IMR-90 (cell line): Measurements from ENCODE around the gene SLC35F3. TPM values are rescaled to one million over a fixed set of nuclear protein-coding genes. Genes with fewer than 3 reads are reported as not detected.

Experiments
- ATAC-seq: fragments of 200-7000 bp; cut with Tn5 transposase; 2 replicates; pipeline ENCODE4 v1.9.1; 2020; ENCODE audit warnings: low read depth, mild to moderate bottlenecking, moderate library complexity
- BruUV-seq: library from RNA; stranded (reverse); fragments of 400-500 nt; replicated peaks from 2 replicates; lab custom pipeline; 2021; lab: Mats Ljungman, UMichigan
- CTCF ChIA-PET: fragments of 300-600 bp; formaldehyde crosslinking; extraction: SDS; loops from one replicate; lab custom pipeline; 2021; ENCODE audit warnings: antibody characterized with exemption; lab: Yijun Ruan, JAX
- POLR2A ChIA-PET: fragments of 300-600 bp; sonication (Branson Sonifier 250); formaldehyde crosslinking; loops from one replicate; lab custom pipeline; 2022; ENCODE audit warnings: antibody characterized with exemption; ENCODE audit not compliant: unreplicated experiment; lab: Charles Lee
- DNase-seq: peaks from one replicate; pipeline ENCODE4 v3.0.0; 2013
- H2AFZ ChIP-seq: replicated peaks from 2 replicates; pipeline ENCODE3; 2013; ENCODE audit warnings: low read length, mild to moderate bottlenecking; ENCODE audit not compliant: poor library complexity
- H2AK5ac ChIP-seq: 2 replicates; pipeline ENCODE4 v1.6.1; 2013; ENCODE audit warnings: low read depth, low read length, inconsistent platforms
- H2AK9ac ChIP-seq: replicated peaks from 2 replicates; pipeline ENCODE3; 2013; ENCODE audit warnings: mild to moderate bottlenecking, low read depth, low read length, moderate library complexity; ENCODE audit not compliant: poor library complexity
- H2BK120ac ChIP-seq: 2 replicates; pipeline ENCODE4 v1.6.1; 2013; ENCODE audit warnings: low read depth, low read length, inconsistent platforms
- H2BK15ac ChIP-seq: 3 replicates; pipeline ENCODE4 v1.6.1; 2013; ENCODE audit warnings: low read depth, low read length, inconsistent platforms
- H2BK20ac ChIP-seq: 2 replicates; pipeline ENCODE4 v1.6.1; 2013; ENCODE audit warnings: low read depth, mild to moderate bottlenecking, inconsistent platforms, low read length, moderate library complexity
- H2BK5ac ChIP-seq: 2 replicates; pipeline ENCODE4 v1.6.1; 2013; ENCODE audit warnings: mild to moderate bottlenecking, low read depth, low read length, inconsistent platforms; ENCODE audit not compliant: poor library complexity, severe bottlenecking
- H3K14ac ChIP-seq: replicated peaks from 2 replicates; pipeline ENCODE4 v1.6.1; 2013; ENCODE audit warnings: low read depth, low read length, inconsistent platforms
- H3K18ac ChIP-seq: 2 replicates; pipeline ENCODE4 v1.6.1; 2013; ENCODE audit warnings: low read depth, low read length, control low read depth
- H3K23ac ChIP-seq: 2 replicates; pipeline ENCODE4 v1.6.1; 2013; ENCODE audit warnings: low read depth, low read length, inconsistent platforms
- H3K27ac ChIP-seq: 2 replicates; pipeline ENCODE4 v1.5.1; 2013; ENCODE audit warnings: mild to moderate bottlenecking, control low read depth, low read length; ENCODE audit not compliant: insufficient read depth
- H3K27me3 ChIP-seq: 2 replicates; pipeline ENCODE4 v1.6.1; 2013; ENCODE audit warnings: low read length; ENCODE audit not compliant: control insufficient read depth, insufficient read depth
- H3K36me3 ChIP-seq: 2 replicates; pipeline ENCODE4 v1.6.1; 2013; ENCODE audit warnings: low read length, mixed read lengths; ENCODE audit not compliant: control insufficient read depth, insufficient read depth
- H3K4ac ChIP-seq: 2 replicates; pipeline ENCODE4 v1.6.1; 2013; ENCODE audit warnings: low read depth, low read length, inconsistent platforms
- H3K4me1 ChIP-seq: 2 replicates; pipeline ENCODE4 v1.6.1; 2013; ENCODE audit warnings: low read length, mixed read lengths; ENCODE audit not compliant: control insufficient read depth, insufficient read depth
- H3K4me2 ChIP-seq: 2 replicates; pipeline ENCODE4 v1.6.1; 2013; ENCODE audit warnings: low read depth, mild to moderate bottlenecking, control low read depth, low read length, moderate library complexity
- H3K4me3 ChIP-seq: 2 replicates; pipeline ENCODE4 v1.5.1; 2013; ENCODE audit warnings: low read depth, mild to moderate bottlenecking, control low read depth, low read length, moderate library complexity; ENCODE audit not compliant: insufficient read depth
- H3K56ac ChIP-seq: 2 replicates; pipeline ENCODE4 v1.6.1; 2013; ENCODE audit warnings: low read length, inconsistent platforms; ENCODE audit not compliant: insufficient read depth; ENCODE audit errors: extremely low read depth
- H3K79me1 ChIP-seq, 2 experiments: 2 replicates each; pipeline ENCODE4 v1.6.1; 2013; ENCODE audit warnings: low read length in 2 of 2, inconsistent platforms in 1 of 2, low read depth in 1 of 2
- H3K9ac ChIP-seq: 2 replicates; pipeline ENCODE4 v1.6.1; 2013; ENCODE audit warnings: low read depth, low read length, control low read depth
- H3K9me1 ChIP-seq: 2 replicates; pipeline ENCODE4 v1.6.1; 2013; ENCODE audit warnings: low read length, inconsistent platforms; ENCODE audit not compliant: insufficient read depth
- H3K9me3 ChIP-seq: 2 replicates; pipeline ENCODE4 v1.6.1; 2013; ENCODE audit warnings: low read length; ENCODE audit not compliant: control insufficient read depth, insufficient read depth
- H4K20me1 ChIP-seq: 2 replicates; pipeline ENCODE4 v1.6.1; 2013; ENCODE audit warnings: low read length, inconsistent platforms; ENCODE audit not compliant: insufficient read depth
- H4K5ac ChIP-seq: 2 replicates; pipeline ENCODE4 v1.6.1; 2013; ENCODE audit warnings: mild to moderate bottlenecking, low read depth, low read length, control low read depth
- H4K8ac ChIP-seq, 2 experiments: 2 replicates each; pipeline ENCODE4 v1.6.1; 2013; ENCODE audit warnings: low read depth in 2 of 2, low read length in 2 of 2, control low read depth in 1 of 2, inconsistent platforms in 1 of 2
- H4K91ac ChIP-seq: 2 replicates; pipeline ENCODE4 v1.6.1; 2013; ENCODE audit warnings: low read depth, low read length, inconsistent platforms; ENCODE audit not compliant: insufficient read depth
- BHLHE40 ChIP-seq: fragments of 150-350 bp; IDR thresholded peaks from 2 replicates; pipeline ENCODE4 v1.6.1; 2016; ENCODE audit warnings: mild to moderate bottlenecking, low read depth, low read length
- CEBPB ChIP-seq: IDR thresholded peaks from 2 replicates; pipeline ENCODE4 v1.6.1; 2012; ENCODE audit warnings: low read depth, low read length, improper control_type of control experiment
- CHD1 ChIP-seq: IDR thresholded peaks from 2 replicates; pipeline ENCODE4 v1.6.1; 2012; ENCODE audit warnings: low read depth, low read length, improper control_type of control experiment
- FOS ChIP-seq: fragments of 150-350 bp; IDR thresholded peaks from 2 replicates; pipeline ENCODE4 v1.6.1; 2016; ENCODE audit warnings: low read depth, low read length
- MAFK ChIP-seq: IDR thresholded peaks from 2 replicates; pipeline ENCODE4 v1.6.1; 2012; ENCODE audit warnings: low read depth, low read length, improper control_type of control experiment
- MAZ ChIP-seq: IDR thresholded peaks from 2 replicates; pipeline ENCODE4 v1.6.1; 2012; ENCODE audit warnings: low read depth, mild to moderate bottlenecking, low read length, improper control_type of control experiment, moderate library complexity, borderline replicate concordance
- MXI1 ChIP-seq: IDR thresholded peaks from 2 replicates; pipeline ENCODE4 v1.6.1; 2012; ENCODE audit warnings: low read depth, mild to moderate bottlenecking, low read length, moderate library complexity, borderline replicate concordance
- NFE2L2 ChIP-seq: fragments of 150-350 bp; IDR thresholded peaks from 2 replicates; pipeline ENCODE4 v1.6.1; 2016; ENCODE audit warnings: low read depth, mild to moderate bottlenecking, low read length
- POLR2A ChIP-seq: IDR thresholded peaks from 2 replicates; pipeline ENCODE4 v1.6.1; 2012; ENCODE audit warnings: mild to moderate bottlenecking, low read depth, low read length
- RAD21 ChIP-seq: IDR thresholded peaks from 2 replicates; pipeline ENCODE4 v1.6.1; 2012; ENCODE audit warnings: low read length, improper control_type of control experiment
- RCOR1 ChIP-seq: IDR thresholded peaks from 2 replicates; pipeline ENCODE4 v1.6.1; 2012; ENCODE audit warnings: mild to moderate bottlenecking, low read length, improper control_type of control experiment; ENCODE audit not compliant: insufficient replicate concordance
- RFX5 ChIP-seq: IDR thresholded peaks from 2 replicates; pipeline ENCODE4 v1.8.0; 2012; ENCODE audit warnings: low read depth, mild to moderate bottlenecking, low read length, moderate library complexity
- SMC3 ChIP-seq: fragments of 150-350 bp; IDR thresholded peaks from 2 replicates; pipeline ENCODE4 v1.6.1; 2016; ENCODE audit warnings: low read depth, mild to moderate bottlenecking, antibody characterized with exemption, low read length, moderate library complexity
- WGBS, 2 experiments: methylation state at CpG; one replicate each; pipeline versions ENCODE4 v1.1.5 to v1.1.7; 2013; ENCODE audit warnings: missing lambda C conversion rate in 2 of 2; ENCODE audit not compliant: insufficient read length in 1 of 2; ENCODE audit errors: extremely low coverage in 2 of 2; 5-methylcytosine and 5-hydroxymethylcytosine counted together
- dilution Hi-C: fragments of 300-500 bp; cut with HindIII; formaldehyde crosslinking; loops from one replicate; pipeline ENCODE4 v1.14.3; 2018; ENCODE audit warnings: low sequenced_read_pairs; ENCODE audit not compliant: unreplicated experiment
- in situ Hi-C: fragments of 300-500 bp; cut with MboI; formaldehyde crosslinking; loops from 3 replicates; pipeline ENCODE4 v1.14.3; 2019; ENCODE audit warnings: low sequenced_read_pairs, inconsistent platforms, mixed read lengths
- intact Hi-C: fragments of 100-400 bp; cut with micrococcal nuclease; formaldehyde crosslinking; loops from 2 replicates; pipeline ENCODE4 v1.10.0; 2022
- polyA plus RNA-seq, 3 experiments: library from polyadenylated mRNA; depleted of rRNA; stranded (reverse); fragments of >200 nt; gene quantifications; 2 replicates each; pipeline ENCODE4 v1.2.3, GENCODE V29; 2012; ENCODE audit warnings: low replicate concordance in 1 of 3
- total RNA-seq: library from RNA; depleted of rRNA; stranded (reverse); fragments of >200 nt; gene quantifications from 2 replicates; pipeline ENCODE4 v1.2.3, GENCODE V29; 2012
- TF ChIP-seq, protein P1 (sequence below): fragments of 150-350 bp; IDR thresholded peaks from 2 replicates; pipeline ENCODE4 v1.6.1; 2017; ENCODE audit warnings: mild to moderate bottlenecking, antibody characterized with exemption, low read length, low read depth
- TF ChIP-seq, protein P2 (sequence below): conservative IDR thresholded peaks from 2 replicates; pipeline ENCODE4 v1.5.1; 2012; ENCODE audit warnings: mild to moderate bottlenecking, low read depth, low read length, improper control_type of control experiment
- TF ChIP-seq, protein P3 (sequence below): fragments of 150-350 bp; IDR thresholded peaks from 2 replicates; pipeline ENCODE4 v1.6.1; 2016; ENCODE audit warnings: low read depth, mild to moderate bottlenecking, low read length, moderate library complexity, borderline replicate concordance

The SLC35F3 gene
- total and polyA plus RNA-seq, 2 of the 4 experiments (the other 2 are of a cell fraction) = under 0.01 to 0.17 TPM

DNA sequence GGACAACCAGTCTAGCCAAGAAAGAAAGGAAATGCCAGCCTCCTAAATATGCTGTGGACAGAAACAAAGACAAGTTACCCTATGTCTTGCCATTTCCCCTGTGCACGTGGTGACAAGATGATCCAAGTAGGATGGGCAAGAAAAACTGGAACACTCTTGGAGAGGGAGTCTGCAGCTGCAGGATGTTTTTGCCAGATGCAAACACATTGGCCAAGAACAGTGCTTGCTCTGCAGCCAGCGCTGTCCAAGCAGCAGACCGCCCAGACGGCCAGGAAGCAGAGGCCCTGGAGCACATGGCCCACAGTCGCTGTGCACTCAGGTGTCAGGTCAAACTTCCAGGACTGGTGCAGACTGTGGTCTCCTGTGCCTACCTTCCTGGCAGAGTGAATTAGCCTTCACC, 189.3 kb downstream of the SLC35F3 start:
- POLR2A ChIA-PET = no interaction called here

More for the DNA sequence above, 189.3 kb downstream of the SLC35F3 start:
- Histone ChIP-seq H4K8ac (no peak overlapping the region), H3K27me3 (peaks cover 4% of the 10 kb centered on the region; the same call in 1 of the 2 replicates), H3K27ac (no peak overlapping the region), H4K5ac (no peak overlapping the region), H3K18ac (no peak overlapping the region), H3K4ac (no peak overlapping the region), H3K4me3 (no peak overlapping the region), H3K23ac (no peak overlapping the region), H3K9me3 (no peaks in the 10 kb centered on the region; the same call in 1 of the 2 replicates), H2BK15ac (no peak overlapping the region), H3K4me1 (no peaks in the 10 kb centered on the region), H2AFZ (peak overlapping the region; percentile 23), H2AK9ac (no peak overlapping the region), H3K14ac (no peak overlapping the region), H3K9ac (no peak overlapping the region), H4K91ac (no peak overlapping the region), H3K4me2 (no peak overlapping the region), H2BK20ac (no peak overlapping the region), H3K36me3 (no peaks in the 10 kb centered on the region), H3K9me1 (no peaks in the 10 kb centered on the region), H3K79me1 (no peaks in the 10 kb centered on the region), H2AK5ac (no peak overlapping the region), H2BK120ac (no peak overlapping the region), H4K20me1 (no peaks in the 10 kb centered on the region), H2BK5ac (no peak overlapping the region), H3K56ac (no peak overlapping the region)
- TF ChIP-seq MAZ (no peak), MXI1 (no peak), RFX5 (no peak), POLR2A (no peak), SMC3 (no peak), CHD1 (no peak), NFE2L2 (no peak), RCOR1 (no peak), RAD21 (no peak), CEBPB (no peak), BHLHE40 (no peak), FOS (no peak), MAFK (no peak)
- TF ChIP-seq, protein P1, sequence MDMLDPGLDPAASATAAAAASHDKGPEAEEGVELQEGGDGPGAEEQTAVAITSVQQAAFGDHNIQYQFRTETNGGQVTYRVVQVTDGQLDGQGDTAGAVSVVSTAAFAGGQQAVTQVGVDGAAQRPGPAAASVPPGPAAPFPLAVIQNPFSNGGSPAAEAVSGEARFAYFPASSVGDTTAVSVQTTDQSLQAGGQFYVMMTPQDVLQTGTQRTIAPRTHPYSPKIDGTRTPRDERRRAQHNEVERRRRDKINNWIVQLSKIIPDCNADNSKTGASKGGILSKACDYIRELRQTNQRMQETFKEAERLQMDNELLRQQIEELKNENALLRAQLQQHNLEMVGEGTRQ = no peak
- TF ChIP-seq, protein P2, sequence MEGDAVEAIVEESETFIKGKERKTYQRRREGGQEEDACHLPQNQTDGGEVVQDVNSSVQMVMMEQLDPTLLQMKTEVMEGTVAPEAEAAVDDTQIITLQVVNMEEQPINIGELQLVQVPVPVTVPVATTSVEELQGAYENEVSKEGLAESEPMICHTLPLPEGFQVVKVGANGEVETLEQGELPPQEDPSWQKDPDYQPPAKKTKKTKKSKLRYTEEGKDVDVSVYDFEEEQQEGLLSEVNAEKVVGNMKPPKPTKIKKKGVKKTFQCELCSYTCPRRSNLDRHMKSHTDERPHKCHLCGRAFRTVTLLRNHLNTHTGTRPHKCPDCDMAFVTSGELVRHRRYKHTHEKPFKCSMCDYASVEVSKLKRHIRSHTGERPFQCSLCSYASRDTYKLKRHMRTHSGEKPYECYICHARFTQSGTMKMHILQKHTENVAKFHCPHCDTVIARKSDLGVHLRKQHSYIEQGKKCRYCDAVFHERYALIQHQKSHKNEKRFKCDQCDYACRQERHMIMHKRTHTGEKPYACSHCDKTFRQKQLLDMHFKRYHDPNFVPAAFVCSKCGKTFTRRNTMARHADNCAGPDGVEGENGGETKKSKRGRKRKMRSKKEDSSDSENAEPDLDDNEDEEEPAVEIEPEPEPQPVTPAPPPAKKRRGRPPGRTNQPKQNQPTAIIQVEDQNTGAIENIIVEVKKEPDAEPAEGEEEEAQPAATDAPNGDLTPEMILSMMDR = no peak
- TF ChIP-seq, protein P3, sequence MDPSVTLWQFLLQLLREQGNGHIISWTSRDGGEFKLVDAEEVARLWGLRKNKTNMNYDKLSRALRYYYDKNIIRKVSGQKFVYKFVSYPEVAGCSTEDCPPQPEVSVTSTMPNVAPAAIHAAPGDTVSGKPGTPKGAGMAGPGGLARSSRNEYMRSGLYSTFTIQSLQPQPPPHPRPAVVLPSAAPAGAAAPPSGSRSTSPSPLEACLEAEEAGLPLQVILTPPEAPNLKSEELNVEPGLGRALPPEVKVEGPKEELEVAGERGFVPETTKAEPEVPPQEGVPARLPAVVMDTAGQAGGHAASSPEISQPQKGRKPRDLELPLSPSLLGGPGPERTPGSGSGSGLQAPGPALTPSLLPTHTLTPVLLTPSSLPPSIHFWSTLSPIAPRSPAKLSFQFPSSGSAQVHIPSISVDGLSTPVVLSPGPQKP = no peak
- no TSS peak for BruUV-seq
- ATAC-seq (no peak), DNase-seq (no peak)
- 0% methylated on average over 3 of the region's 5 CpGs; no CpG with 5 or more reads in 1 of the 2 experiments for WGBS, 2 experiments
- intact Hi-C loops (no loop called here), in situ Hi-C loops (no loop called here), dilution Hi-C loops (no loop called here)
- CTCF ChIA-PET = no interaction called here
